Measurements from ENCODE around the gene TYMS.

Gene TYMS

DNA sequence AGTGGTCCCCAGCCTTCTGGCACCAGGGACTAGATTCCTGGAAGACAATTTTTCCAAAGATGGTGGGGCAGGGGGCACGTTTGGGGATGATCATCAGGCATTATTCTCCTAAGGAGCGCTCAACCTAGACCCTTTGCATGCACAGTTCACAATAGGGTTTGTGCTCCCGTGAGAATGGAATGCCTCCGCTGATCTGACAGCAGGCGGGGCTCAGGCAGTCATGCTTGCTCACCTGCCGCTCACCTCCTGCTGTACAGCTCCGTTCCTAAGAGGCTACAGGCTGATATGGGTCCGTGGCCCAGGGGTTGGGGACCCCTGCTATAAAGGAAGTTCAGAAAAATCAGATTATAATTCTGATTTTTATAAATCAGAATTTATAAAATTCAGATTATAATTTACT, 22.3 kb upstream of the TYMS start:
- no peak for DNase-seq (ENCODE audit: extremely low spot score)
- CTCF ChIA-PET, result interaction anchor here (0.9 kb wide), 1 partner anchor 10 kb away, joined by 3 read pairs; no protein-coding TSS in a partner anchor
- POLR2A ChIA-PET, result interaction anchor here (0.9 kb wide), 1 partner anchor 23 kb away, joined by 3 read pairs; no protein-coding TSS in a partner anchor
- TF ChIP-seq ARNT (IDR thresholded peaks at IDR 0.05), result no peak
- no peak for TF ChIP-seq SUZ12 (IDR thresholded peaks at IDR 0.05)

DNA sequence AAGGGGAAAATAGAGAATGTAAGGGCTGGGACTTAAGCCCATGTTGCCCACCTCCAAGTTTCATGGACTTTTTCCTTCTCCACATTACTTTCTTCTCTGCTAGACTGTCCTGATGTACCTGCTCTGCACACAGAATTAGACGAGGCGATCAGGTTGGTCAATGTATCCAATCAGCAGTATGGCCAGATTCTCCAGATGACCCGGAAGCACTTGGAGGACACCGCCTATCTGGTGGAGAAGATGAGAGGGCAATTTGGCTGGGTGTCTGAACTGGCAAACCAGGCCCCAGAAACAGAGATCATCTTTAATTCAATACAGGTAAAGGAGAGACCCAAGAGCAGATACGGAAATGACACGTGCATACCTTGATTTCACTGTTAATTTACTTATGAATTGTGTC, 16.2 kb upstream of the TYMS start:
- TF ChIP-seq SUZ12 (IDR thresholded peaks at IDR 0.05), result no peak
- no peak for TF ChIP-seq LEF1 (IDR thresholded peaks at IDR 0.05; ENCODE audit: borderline replicate concordance)
- no peak for TF ChIP-seq FOXA1 (IDR thresholded peaks at IDR 0.05)
- no peak for TF ChIP-seq FOXK2 (IDR thresholded peaks at IDR 0.05)
- TF ChIP-seq FOXM1 (IDR thresholded peaks at IDR 0.05; ENCODE audit: borderline replicate concordance), result no peak
- no peak for TF ChIP-seq NFRKB (IDR thresholded peaks at IDR 0.05)
- TF ChIP-seq BHLHE40 (IDR thresholded peaks at IDR 0.05; ENCODE audit: borderline replicate concordance), result no peak
- TF ChIP-seq SP1 (IDR thresholded peaks at IDR 0.05), result no peak
- no peak for TF ChIP-seq L3MBTL2 (conservative IDR thresholded peaks at IDR 0.05)
- TF ChIP-seq, protein P1, sequence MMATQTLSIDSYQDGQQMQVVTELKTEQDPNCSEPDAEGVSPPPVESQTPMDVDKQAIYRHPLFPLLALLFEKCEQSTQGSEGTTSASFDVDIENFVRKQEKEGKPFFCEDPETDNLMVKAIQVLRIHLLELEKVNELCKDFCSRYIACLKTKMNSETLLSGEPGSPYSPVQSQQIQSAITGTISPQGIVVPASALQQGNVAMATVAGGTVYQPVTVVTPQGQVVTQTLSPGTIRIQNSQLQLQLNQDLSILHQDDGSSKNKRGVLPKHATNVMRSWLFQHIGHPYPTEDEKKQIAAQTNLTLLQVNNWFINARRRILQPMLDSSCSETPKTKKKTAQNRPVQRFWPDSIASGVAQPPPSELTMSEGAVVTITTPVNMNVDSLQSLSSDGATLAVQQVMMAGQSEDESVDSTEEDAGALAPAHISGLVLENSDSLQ (IDR thresholded peaks at IDR 0.05), result no peak
- no peak for TF ChIP-seq ARNT (IDR thresholded peaks at IDR 0.05)
- TF ChIP-seq CTBP1 (IDR thresholded peaks at IDR 0.05; ENCODE audit: borderline replicate concordance), result no peak
- no peak for TF ChIP-seq HDGF (IDR thresholded peaks at IDR 0.05; ENCODE audit: borderline replicate concordance)
- TF ChIP-seq ELF4 (IDR thresholded peaks at IDR 0.05), result no peak
- TF ChIP-seq TARDBP (IDR thresholded peaks at IDR 0.05), result no peak
- no peak for TF ChIP-seq ZNF384 (IDR thresholded peaks at IDR 0.05)
- DNase-seq (ENCODE audit: extremely low spot score), result no peak
- CTCF ChIA-PET, result no interaction called here
- POLR2A ChIA-PET, result interaction anchor here (1.1 kb wide), 1 partner anchor 16 kb away, joined by 5 read pairs; the partner anchor contains the start of gene TYMS

DNA sequence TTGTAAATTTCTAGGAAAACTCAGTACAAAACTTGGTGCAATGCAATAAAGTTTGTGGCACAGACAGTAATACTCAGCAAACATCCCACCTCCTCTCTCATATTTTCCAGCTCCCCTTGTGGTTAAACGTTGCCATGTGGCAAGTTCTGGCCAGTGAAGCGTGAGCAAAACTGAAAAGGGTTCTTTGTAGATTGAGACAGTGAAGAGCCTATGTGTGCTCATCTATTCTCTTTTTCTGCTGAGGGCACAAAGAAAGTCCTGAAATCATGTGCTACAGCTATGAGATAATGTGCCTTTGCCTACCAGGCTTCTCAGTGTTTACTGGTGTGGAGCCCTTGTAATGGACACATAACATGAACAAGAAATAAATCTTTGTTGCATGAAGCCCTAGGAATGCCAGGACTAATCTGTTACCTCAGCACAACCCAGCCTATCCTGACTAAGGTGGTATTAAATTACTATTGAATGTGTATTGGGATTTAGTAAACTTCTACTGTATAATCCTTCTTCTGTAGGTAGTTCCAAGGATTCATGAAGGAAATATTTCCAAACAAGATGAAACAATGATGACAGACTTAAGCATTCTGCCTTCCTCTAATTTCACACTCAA, 13.0 kb upstream of the TYMS start:
- CTCF ChIA-PET, result no interaction called here
- DNase-seq (ENCODE audit: extremely low spot score), result no peak
- TF ChIP-seq FOXM1 (IDR thresholded peaks at IDR 0.05; ENCODE audit: borderline replicate concordance), result no peak
- no peak for TF ChIP-seq ELF4 (IDR thresholded peaks at IDR 0.05)
- TF ChIP-seq HDGF (IDR thresholded peaks at IDR 0.05; ENCODE audit: borderline replicate concordance), result no peak
- TF ChIP-seq, protein P1 (IDR thresholded peaks at IDR 0.05), result no peak
- POLR2A ChIA-PET, result no interaction called here

DNA sequence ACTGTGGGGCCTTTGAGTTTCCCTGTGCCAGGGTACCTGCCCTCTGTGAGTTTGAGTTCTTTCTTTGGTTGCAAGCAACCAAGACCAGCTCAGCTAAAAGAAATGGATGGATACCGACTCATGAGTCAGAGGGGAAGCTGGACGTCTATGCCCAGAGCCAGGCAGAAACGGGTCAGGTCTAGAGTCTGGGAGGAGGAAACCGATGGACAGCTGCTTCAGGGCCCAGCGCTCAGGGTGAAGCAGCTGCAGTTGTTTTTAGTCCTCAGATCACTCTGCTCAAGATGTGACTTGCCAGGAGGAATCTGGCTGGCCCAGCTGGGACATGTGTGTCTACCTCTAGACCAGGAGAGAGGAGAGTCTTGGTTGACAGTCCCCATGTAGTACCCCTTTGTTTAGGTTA, 10.1 kb upstream of the TYMS start:
- ChIA-PET POLR2A (no interaction called here), CTCF (no interaction called here)
- no peak for DNase-seq (ENCODE audit: extremely low spot score)
- TF ChIP-seq LEF1 (IDR thresholded peaks at IDR 0.05; ENCODE audit: borderline replicate concordance) (no peak), BHLHE40 (IDR thresholded peaks at IDR 0.05; ENCODE audit: borderline replicate concordance) (no peak), FOXA1 (IDR thresholded peaks at IDR 0.05) (no peak), SUZ12 (IDR thresholded peaks at IDR 0.05) (no peak), L3MBTL2 (conservative IDR thresholded peaks at IDR 0.05) (no peak), NFRKB (IDR thresholded peaks at IDR 0.05) (no peak), TARDBP (IDR thresholded peaks at IDR 0.05) (no peak), FOXK2 (IDR thresholded peaks at IDR 0.05) (no peak), ZNF384 (IDR thresholded peaks at IDR 0.05) (no peak), CTBP1 (IDR thresholded peaks at IDR 0.05; ENCODE audit: borderline replicate concordance) (no peak), HDGF (IDR thresholded peaks at IDR 0.05; ENCODE audit: borderline replicate concordance) (no peak), FOXM1 (IDR thresholded peaks at IDR 0.05; ENCODE audit: borderline replicate concordance) (no peak), SP1 (IDR thresholded peaks at IDR 0.05) (no peak), ELF4 (IDR thresholded peaks at IDR 0.05) (no peak)
- TF ChIP-seq, protein P1 (IDR thresholded peaks at IDR 0.05), result no peak

DNA sequence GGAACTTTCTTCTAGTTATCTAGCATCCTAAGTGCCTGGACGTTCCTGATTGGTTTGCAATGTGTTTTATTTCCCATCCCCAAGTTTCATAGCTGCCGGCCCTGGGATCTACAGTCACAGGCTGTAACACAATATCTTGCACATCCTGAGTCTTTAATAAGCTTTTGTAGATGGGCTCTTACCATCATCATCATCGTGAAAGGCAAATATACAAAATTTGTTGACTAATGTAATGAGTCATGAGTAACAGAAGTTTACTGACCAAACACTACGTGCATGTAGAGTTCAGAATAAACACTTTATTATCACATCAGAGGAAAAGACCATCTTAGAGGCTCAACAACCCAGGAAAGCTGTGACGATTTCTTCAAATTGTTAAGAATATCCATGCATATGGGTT, 8.1 kb upstream of the TYMS start:
- DNase-seq (ENCODE audit: extremely low spot score), result no peak
- ChIA-PET POLR2A (interaction anchor here (1.0 kb wide), 1 partner anchor 9 kb away, joined by 7 read pairs; no protein-coding TSS in a partner anchor), CTCF (no interaction called here)
- TF ChIP-seq ARNT (IDR thresholded peaks at IDR 0.05) (no peak), ZNF384 (IDR thresholded peaks at IDR 0.05) (no peak), ELF4 (IDR thresholded peaks at IDR 0.05) (no peak), TARDBP (IDR thresholded peaks at IDR 0.05) (no peak), CTBP1 (IDR thresholded peaks at IDR 0.05; ENCODE audit: borderline replicate concordance) (no peak), FOXA1 (IDR thresholded peaks at IDR 0.05) (no peak), L3MBTL2 (conservative IDR thresholded peaks at IDR 0.05) (no peak)

DNA sequence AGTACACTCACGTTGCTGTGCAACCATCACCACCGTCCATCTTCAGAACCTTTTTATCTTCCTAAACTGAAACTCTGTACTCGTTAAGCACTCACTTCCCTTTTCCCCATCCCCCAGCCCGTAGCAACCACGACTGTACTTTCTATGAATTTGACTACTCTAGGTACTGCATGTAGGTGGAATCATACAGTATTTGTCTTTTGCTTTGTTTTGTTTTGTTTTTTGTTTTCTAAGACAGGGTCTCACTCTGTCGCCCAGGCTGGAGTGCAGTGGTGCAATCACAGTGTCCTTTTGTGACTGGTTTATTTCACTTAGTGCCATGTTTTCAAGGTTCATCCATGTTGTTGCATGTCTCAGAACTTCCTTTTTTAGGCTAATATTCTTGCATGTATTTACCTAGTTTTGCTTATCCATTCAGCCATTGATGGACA, 7.0 kb upstream of the TYMS start:
- no peak for DNase-seq (ENCODE audit: extremely low spot score)
- no peak for TF ChIP-seq ARNT (IDR thresholded peaks at IDR 0.05)
- no peak for TF ChIP-seq ELF4 (IDR thresholded peaks at IDR 0.05)
- no peak for TF ChIP-seq SP1 (IDR thresholded peaks at IDR 0.05)
- no peak for TF ChIP-seq LEF1 (IDR thresholded peaks at IDR 0.05; ENCODE audit: borderline replicate concordance)
- TF ChIP-seq L3MBTL2 (conservative IDR thresholded peaks at IDR 0.05), result no peak
- TF ChIP-seq CTBP1 (IDR thresholded peaks at IDR 0.05; ENCODE audit: borderline replicate concordance), result no peak
- TF ChIP-seq FOXA1 (IDR thresholded peaks at IDR 0.05), result no peak
- POLR2A ChIA-PET, result interaction anchor here (1.0 kb wide), 1 partner anchor 8 kb away, joined by 7 read pairs; no protein-coding TSS in a partner anchor
- CTCF ChIA-PET, result no interaction called here

DNA sequence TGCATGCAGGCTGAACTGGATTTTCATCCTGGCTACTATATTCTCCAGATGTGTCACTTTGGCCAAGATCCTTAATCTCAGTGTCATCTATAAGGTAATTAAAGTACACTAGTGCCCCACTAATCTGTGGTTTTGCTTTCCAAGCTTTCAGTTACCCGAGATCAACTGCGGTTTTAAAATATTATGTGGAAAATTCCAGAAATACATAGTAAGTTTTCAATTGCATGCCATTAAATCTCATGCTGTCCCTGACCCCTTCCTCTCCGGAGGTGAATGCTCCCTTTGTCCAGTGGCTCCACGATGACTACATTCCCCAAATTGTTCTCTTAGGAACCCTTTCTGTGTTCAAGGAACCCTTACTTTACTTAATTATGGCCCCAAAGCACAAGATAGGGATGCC, 5.3 kb upstream of the TYMS start:
- ChIA-PET POLR2A (no interaction called here), CTCF (no interaction called here)
- TF ChIP-seq FOXK2 (IDR thresholded peaks at IDR 0.05) (no peak), BHLHE40 (IDR thresholded peaks at IDR 0.05; ENCODE audit: borderline replicate concordance) (no peak), ZNF384 (IDR thresholded peaks at IDR 0.05) (no peak), NFRKB (IDR thresholded peaks at IDR 0.05) (no peak), HDGF (IDR thresholded peaks at IDR 0.05; ENCODE audit: borderline replicate concordance) (no peak), FOXM1 (IDR thresholded peaks at IDR 0.05; ENCODE audit: borderline replicate concordance) (no peak), LEF1 (IDR thresholded peaks at IDR 0.05; ENCODE audit: borderline replicate concordance) (no peak), ELF4 (IDR thresholded peaks at IDR 0.05) (no peak), SP1 (IDR thresholded peaks at IDR 0.05) (no peak), FOXA1 (IDR thresholded peaks at IDR 0.05) (no peak), L3MBTL2 (conservative IDR thresholded peaks at IDR 0.05) (no peak)
- no peak for DNase-seq (ENCODE audit: extremely low spot score)

Data from HEK293T (cell line).